ENCODE data around the gene ATMIN.

Gene ATMIN

GRCh38 chr16:81073560-81074330, 38.1 kb downstream of the ATMIN start:
- DNase-seq: no peak

- DNase-seq: peak; percentile 92 to 96
Observed at GRCh38 chr16:81076566-81077075, 41.0 kb downstream of the ATMIN start.

GRCh38 chr16:81077076-81077940, 41.7 kb downstream of the ATMIN start, which contains the start of gene C16orf46:
Gene C16orf46, minus strand, starts transcription at chr16:81077238. Its CDS starts 13,283 bp downstream, at chr16:81063955.
- DNase-seq: peak; percentile 94 to 96

- no peak for DNase-seq
Observed at GRCh38 chr16:81080233-81080632, 44.6 kb downstream of the ATMIN start.

GRCh38 chr16:81081014-81081413, 45.4 kb downstream of the ATMIN start:
- DNase-seq: no peak

GRCh38 chr16:81088836-81089235, 53.2 kb downstream of the ATMIN start:
- DNase-seq: no peak

GRCh38 chr16:81094771-81095251, 59.2 kb downstream of the ATMIN start:
- DNase-seq: no peak

- no peak for DNase-seq
Observed at GRCh38 chr16:81095653-81095952, 60.0 kb downstream of the ATMIN start.

- DNase-seq: peak; percentile 97 to 98
Observed at GRCh38 chr16:81095953-81096714, 60.5 kb downstream of the ATMIN start, which contains the start of gene GCSH. Gene GCSH, minus strand, starts transcription at chr16:81096395. Its CDS starts 117 bp downstream, at chr16:81096278.

GRCh38 chr16:81096715-81097208, 61.1 kb downstream of the ATMIN start:
- DNase-seq: no peak

Measured in activated CD4-positive, alpha-beta T cell treated with anti-CD3 and anti-CD28 coated beads, Interleukin-2, amount 50 U/mL, for 4 hours (primary cell).